Sciatic nerve (tissue), 2 donors: Measurements from ENCODE around the gene IFI27L2. TPM values are rescaled to one million over a fixed set of nuclear protein-coding genes. Genes with fewer than 3 reads are reported as not detected.

Source experiments
- ATAC-seq: fragments of 200-7000 bp; cut with Tn5 transposase; one replicate; pipeline ENCODE4 v1.9.1; 2020; ENCODE audit warnings: mild to moderate bottlenecking, moderate library complexity
- DNase-seq: peaks from one replicate; pipeline ENCODE4 v3.0.0-alpha.2; 2020; ENCODE audit warnings: low spot score
- intact Hi-C: fragments of 100-400 bp; cut with DNase I; formaldehyde crosslinking; loops from one replicate; pipeline ENCODE4 v1.14.2; 2022
- total RNA-seq: library from RNA; stranded (reverse); fragmentation: NEBNext Ultra II Directional; extraction: Animal tissue kit (Norgen Biotek cat#: 25700); gene quantifications from one replicate; pipeline ENCODE4 v1.2.1, GENCODE V29; 2021
- donor health status: DM: no; HTN: no; CAD: no.
- donor health status: DM: no; HTN: no; CAD: no.

IFI27L2 gene
- 85.4 TPM for total RNA-seq

- DNase-seq (peak; percentile 87), ATAC-seq (peak; percentile 97)
- intact Hi-C loops, result no loop called here
Observed at GRCh38 chr14:94129111-94129757, at the start of gene IFI27L2. Gene IFI27L2 (minus strand): TSS chr14:94129604. CDS start chr14:94129564, 40 bp downstream.

GRCh38 chr14:94177806-94178205 lies 48.4 kb upstream of the IFI27L2 start:
- no peak for ATAC-seq
- intact Hi-C loops, result no loop called here
- no peak for DNase-seq

- intact Hi-C loops, result no loop called here
- DNase-seq (no peak), ATAC-seq (no peak)
Observed at GRCh38 chr14:94176808-94177207, 47.4 kb upstream of the IFI27L2 start.

- no peak for DNase-seq
- intact Hi-C loops, result no loop called here
- no peak for ATAC-seq
Observed at GRCh38 chr14:94175747-94176146, 46.3 kb upstream of the IFI27L2 start.

GRCh38 chr14:94175011-94175745 lies 45.8 kb upstream of the IFI27L2 start:
- DNase-seq (peak; percentile 63), ATAC-seq (peak; percentile 26)
- intact Hi-C loops, result no loop called here

GRCh38 chr14:94174604-94175010 lies 45.2 kb upstream of the IFI27L2 start:
- intact Hi-C loops, result no loop called here
- ATAC-seq, result peak; percentile 32
- DNase-seq, result peak; percentile 67

- intact Hi-C loops, result no loop called here
- DNase-seq (peak; percentile 88), ATAC-seq (peak; percentile 86)
Observed at GRCh38 chr14:94173885-94174603, 44.6 kb upstream of the IFI27L2 start, which contains the start of gene PPP4R4. Gene PPP4R4 (plus strand): TSS chr14:94174322. CDS start chr14:94174466, 144 bp downstream.

GRCh38 chr14:94173471-94173884 lies 44.1 kb upstream of the IFI27L2 start:
- ATAC-seq (no peak), DNase-seq (peak; percentile 58)
- intact Hi-C loops, result no loop called here

- no peak for DNase-seq
- intact Hi-C loops, result no loop called here
- no peak for ATAC-seq
Observed at GRCh38 chr14:94172545-94172944, 43.1 kb upstream of the IFI27L2 start.

GRCh38 chr14:94171208-94171607 lies 41.8 kb upstream of the IFI27L2 start:
- intact Hi-C loops, result no loop called here
- DNase-seq (no peak), ATAC-seq (no peak)

GRCh38 chr14:94170136-94170535 lies 40.7 kb upstream of the IFI27L2 start:
- ATAC-seq (no peak), DNase-seq (no peak)
- intact Hi-C loops, result no loop called here

- ATAC-seq (no peak), DNase-seq (no peak)
- intact Hi-C loops, result no loop called here
Observed at GRCh38 chr14:94165744-94166143, 36.3 kb upstream of the IFI27L2 start.

- no peak for ATAC-seq
- intact Hi-C loops, result no loop called here
- no peak for DNase-seq
Observed at GRCh38 chr14:94164685-94165431, 35.5 kb upstream of the IFI27L2 start.

- DNase-seq, result no peak
- no peak for ATAC-seq
- intact Hi-C loops, result no loop called here
Observed at GRCh38 chr14:94163796-94164195, 34.4 kb upstream of the IFI27L2 start.

- no peak for DNase-seq
- intact Hi-C loops, result no loop called here
Observed at GRCh38 chr14:94162466-94162865, 33.1 kb upstream of the IFI27L2 start.

GRCh38 chr14:94161981-94162380 lies 32.6 kb upstream of the IFI27L2 start:
- intact Hi-C loops, result no loop called here
- DNase-seq, result no peak
- no peak for ATAC-seq

More at GRCh38 chr14:94162466-94162865, 33.1 kb upstream of the IFI27L2 start:
- ATAC-seq, result no peak

GRCh38 chr14:94161058-94161457 lies 31.7 kb upstream of the IFI27L2 start:
- intact Hi-C loops, result no loop called here
- no peak for ATAC-seq
- DNase-seq, result no peak

- intact Hi-C loops, result no loop called here
- no peak for DNase-seq
- no peak for ATAC-seq
Observed at GRCh38 chr14:94158239-94158883, 29.0 kb upstream of the IFI27L2 start.

- no peak for DNase-seq
- no peak for ATAC-seq
- intact Hi-C loops, result no loop called here
Observed at GRCh38 chr14:94157197-94157596, 27.8 kb upstream of the IFI27L2 start.
